HG03095 (cell line): Measurements from ENCODE around the gene SGSM2.

Experiments used
- ATAC-seq: cut with Tn5 transposase; IDR thresholded peaks from one replicate; pipeline ENCODE4 v1.9.1; 2021; ENCODE audit warnings: moderate library complexity; ENCODE audit not compliant: unreplicated experiment

The SGSM2 gene

DNA sequence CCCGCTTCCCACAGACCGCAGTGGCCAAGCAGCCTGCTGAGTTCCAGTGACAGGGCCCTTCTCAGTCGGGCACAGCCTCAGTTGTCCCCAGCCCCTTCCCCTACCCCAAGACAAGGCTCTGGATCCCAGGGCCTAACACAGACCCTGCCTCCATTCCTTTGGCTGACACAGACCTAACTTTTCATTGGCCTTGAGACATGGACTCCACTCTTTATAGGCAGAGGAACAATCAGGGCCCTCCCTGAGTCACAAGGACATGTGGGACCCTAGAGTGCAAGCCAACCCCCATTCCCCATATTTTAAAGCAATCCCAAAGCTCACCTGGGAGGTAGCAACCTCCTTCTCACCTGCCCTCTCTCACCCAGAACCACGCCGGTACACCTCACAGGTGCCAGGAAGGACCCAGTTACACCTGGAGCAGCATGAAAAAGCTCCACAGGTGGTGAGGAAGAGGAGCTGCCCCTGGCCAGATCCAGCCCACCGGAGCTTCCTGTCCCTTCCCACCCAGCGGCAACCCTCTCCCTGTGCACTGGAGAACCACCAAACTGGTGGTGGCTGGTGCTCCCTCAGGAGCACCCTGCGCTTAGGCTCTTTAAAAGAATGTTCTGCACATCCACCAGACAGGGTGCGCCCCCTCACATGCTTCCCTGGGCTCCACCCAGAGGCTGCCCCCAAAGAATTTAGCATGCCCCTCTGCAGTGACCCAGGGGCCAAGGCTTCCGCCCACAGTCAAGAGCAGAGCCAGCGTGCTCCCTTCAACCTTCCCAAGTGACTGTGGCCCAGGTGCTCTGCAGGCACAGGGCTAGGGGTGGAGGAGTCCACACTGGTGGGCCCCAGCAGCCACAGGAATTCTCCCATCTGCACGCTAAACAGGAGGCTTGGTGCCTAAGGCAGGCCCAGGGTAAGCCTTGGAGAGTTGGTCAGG is 60.2 kb downstream of the SGSM2 start:
- no peak for ATAC-seq

DNA sequence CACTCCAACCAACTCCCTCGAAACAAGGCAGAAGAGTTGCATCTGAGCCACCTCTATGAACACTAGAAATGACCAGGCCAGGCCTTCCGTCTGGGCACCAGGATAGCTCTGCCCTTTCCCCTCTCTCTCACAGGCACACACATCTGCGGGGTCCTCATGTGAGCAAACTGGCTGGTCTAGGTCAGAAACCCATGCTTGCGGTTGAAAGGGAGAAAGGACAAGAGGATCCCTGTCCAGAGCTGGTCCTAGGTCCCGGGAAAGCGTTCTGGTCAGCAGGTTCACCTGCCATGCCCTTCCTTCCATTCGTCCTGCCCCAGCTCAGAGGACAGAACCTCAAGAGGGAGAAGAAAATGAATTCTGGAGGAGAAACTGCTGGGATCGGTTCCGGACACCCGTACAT is 60.9 kb downstream of the SGSM2 start:
- ATAC-seq: no peak

GRCh38 chr17:2398655-2399571 is 61.6 kb downstream of the SGSM2 start:
- no peak for ATAC-seq

DNA sequence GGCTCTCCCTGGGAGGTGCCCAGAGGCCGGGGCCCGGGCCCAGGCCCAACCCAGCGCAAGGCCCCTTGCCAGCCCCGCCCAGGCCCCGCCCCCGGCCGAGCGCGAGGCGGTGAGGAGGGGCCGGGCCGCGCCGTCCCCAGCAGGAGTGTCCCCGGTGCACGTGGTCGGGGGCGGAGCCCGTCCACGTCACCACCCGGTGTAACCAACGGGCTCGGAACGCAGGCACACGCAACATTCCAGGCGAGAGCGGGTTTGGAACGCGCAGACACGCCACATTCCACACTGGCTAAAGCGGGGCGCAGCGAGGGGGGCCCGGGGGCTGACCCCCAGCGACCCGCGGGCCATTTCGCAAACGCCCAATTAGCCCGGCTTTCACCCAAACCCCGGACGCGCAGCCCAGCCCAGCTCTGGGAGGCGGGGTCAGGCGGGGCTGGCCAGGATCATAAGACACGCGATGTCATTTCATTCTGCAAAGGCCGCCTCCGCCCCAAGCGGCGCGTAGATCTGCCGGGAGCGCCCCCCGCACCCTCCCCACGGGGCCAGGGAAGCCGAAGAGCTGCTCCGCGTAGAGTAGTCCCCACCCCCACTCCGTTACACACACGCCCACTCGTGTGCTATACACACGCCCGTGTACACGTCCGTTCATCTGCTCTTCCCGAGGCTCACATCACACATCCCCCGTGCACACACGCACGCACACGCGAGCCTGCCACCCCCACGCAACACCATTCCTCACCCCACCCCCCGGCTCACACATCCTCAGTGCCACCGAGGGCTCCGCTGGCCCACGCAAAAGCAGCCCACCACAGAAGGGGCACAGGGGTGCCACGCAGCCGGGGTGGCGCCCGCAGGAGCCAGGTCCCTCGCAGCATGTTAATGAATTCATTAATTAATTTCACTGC is 62.5 kb downstream of the SGSM2 start:
- peak; percentile 33 for ATAC-seq

- no peak for ATAC-seq
Observed at GRCh38 chr17:2400474-2400866, 63.2 kb downstream of the SGSM2 start.

DNA sequence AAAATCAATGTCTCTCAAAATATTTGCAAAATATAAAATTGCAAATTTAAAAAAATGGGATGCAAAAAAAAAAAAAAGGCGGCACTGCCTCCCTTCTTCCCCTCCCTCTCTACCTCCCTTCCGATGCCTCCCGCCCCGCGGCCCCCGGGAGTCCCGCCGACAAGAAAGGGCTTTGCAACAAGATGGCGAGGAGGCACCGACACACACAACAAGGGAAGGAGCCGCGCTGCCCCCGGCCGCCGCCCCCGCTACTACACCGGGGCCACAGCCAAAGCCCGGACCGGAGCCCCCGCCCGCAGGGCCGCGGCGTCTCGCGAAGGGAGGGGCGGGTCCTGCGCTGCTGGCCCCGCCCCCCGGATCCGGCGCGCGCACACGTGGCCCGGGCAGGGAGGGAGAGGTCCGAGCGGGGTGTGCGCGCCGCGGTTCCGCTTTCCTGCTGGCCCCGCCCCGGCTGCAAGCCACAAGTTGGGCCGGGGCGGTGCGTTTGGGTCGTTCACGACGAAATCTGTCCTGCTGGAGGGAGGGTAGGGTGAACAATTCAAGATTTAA is 63.6 kb downstream of the SGSM2 start, which contains the start of gene MNT:
MNT (minus strand) TSS at position 184 of the 549 bp plus-strand sequence. CDS start 348 bp downstream, outside the sequence.
- peak; percentile 19 for ATAC-seq

DNA sequence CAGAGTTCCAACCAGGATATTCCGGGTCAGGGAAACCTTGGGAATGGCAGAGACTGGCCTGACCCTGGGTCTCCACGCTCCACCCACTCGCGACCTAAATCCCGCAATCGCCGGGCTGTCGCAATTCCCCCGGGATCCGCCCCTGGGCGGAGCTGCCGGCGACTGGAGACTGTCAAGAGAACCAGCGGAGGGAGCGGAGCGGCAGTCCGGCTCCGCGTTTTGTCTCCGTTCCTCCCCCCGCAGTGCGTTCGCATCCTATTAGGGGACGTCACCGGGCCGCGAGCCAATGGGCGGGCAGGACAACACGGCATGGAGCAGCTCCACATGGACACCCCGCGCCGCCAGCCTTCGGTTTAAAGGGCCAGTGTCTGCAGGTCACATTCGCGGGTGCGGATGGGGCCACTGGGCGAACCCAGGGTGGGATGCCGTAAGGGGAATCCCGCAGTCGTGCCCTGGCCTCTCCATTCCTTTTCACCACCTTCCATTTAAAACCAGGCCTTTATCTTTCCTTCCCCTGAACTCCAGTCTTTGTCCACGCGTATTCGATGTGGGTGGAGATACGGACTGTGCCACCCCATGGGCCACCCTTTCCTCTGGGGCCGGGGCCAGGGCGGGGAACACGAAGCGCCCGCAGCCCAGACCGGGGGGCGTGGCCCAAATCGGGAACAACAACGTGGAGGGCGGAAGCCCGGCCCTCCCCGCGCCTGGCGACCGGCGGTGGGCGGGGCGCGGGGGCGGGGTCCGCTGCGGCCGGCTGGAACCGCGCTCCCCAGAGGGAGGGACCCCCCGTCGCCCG is 64.3 kb downstream of the SGSM2 start:
- peak; percentile 36 for ATAC-seq

DNA sequence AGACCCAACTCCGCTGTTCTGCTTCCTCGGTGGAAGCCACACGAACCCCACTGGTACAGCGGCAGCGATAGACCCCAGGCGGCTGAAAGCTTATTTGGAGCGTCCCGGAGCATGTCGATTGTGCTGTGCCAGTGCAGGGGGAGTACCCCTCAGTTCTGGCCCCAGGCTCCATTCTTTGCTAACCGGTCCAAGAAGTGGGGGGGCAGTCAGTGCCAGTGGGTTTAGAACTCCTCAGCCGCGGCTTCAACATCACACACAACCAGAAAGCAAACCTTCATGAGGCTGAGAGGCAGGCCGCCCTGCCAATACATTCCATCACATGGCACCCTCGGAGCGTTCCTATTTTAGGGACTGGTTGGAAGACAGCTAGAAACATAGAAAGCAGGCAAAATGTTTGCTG is 65.2 kb downstream of the SGSM2 start:
- no peak for ATAC-seq

GRCh38 chr17:2403044-2403443 is 65.7 kb downstream of the SGSM2 start:
- ATAC-seq: no peak

GRCh38 chr17:2405247-2405926 is 68.1 kb downstream of the SGSM2 start:
- no peak for ATAC-seq

- no peak for ATAC-seq
Observed at GRCh38 chr17:2406271-2406902, 69.1 kb downstream of the SGSM2 start.

DNA sequence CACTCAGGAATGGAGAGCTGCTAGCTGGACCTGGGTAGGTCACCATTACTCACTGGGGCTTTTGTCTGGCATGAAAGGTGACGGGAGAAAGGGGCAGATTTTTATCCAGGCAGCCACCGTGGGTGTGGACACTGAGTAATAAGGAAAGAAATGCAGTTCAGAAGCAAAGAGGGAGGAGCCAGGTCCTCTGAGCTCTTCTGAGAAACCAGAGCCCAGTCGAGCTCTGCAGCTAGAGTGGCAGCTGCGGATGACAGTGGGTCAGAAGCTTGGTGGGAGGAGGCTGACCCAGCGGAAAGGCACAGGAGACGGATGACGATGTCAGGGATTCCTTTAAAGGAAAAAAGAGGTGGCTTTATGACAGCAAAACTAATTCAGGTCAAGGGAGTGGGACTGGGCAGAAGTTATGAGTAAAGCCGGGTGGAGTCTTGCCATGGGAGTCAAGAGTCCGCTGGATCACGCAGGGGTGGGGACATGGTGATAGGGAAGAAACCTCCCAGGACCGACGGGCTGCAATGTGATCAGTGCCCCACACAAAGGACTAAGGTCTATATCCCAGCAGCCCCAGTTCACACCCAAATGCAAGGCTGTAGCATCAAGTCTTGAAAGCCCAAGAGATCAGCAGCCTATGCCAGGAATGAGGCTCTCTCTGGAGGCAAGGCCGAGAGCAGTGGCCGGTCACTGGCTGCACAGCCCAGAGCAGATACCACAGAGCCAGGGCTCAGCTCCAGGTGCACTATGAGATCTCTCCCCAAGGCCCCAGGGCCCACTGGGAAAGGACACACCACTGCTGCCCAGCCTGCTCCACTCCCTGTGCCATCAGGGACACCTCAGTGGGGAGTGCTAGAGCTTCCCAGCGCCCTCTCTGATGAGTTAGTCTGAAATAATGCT is 69.8 kb downstream of the SGSM2 start:
- no peak for ATAC-seq

DNA sequence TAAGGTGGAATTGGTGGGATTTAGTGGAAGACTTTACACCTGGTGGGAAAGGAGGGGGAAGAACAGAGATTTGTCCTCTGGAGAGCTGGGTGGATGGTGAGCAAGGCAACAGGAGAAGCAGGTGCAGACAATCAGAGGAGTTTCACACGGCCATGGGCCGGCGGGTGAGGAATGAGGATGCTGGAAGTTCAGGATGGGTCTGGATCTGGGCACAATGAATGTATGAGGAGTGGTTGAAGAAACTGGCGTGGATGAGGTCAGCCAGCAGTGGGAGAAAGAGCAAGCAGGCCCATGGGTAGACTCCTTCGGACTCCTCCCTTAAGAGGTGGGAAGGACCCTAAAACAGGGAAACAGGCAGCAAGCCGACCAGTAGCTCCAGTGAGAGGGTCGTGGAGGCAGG is 73.7 kb downstream of the SGSM2 start:
- no peak for ATAC-seq

- ATAC-seq: no peak
Observed at GRCh38 chr17:2412561-2413021, 75.3 kb downstream of the SGSM2 start.

DNA sequence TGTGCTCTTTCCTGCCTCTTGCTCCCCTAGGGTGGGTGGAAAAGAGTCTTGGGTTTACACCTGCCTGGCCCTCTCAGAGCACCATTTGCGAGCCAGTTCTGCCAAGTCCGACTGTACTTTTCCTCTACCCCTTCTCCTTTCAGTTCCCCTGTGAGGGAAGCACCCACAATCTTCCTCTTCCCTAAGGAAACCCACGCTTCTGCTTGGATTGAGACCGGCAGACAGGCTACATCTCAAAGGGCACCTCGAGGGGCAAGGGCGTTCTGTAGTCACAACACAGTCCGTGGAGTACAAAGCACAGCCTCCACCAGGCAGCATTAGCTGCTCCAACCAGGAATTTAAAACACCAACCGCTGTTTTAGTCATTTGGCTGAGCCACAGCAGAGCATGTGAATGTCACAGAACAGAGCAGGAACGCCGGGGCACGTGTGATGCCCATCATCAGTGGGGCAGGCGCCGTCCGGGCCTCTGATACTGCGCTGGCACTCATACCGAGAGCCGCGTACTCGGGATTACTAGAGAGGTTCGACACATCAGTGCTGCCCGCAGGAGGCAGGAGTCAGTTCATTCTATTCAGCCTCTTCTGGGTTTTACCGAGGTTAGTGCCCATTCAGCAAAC is 77.3 kb downstream of the SGSM2 start:
- ATAC-seq: no peak

- no peak for ATAC-seq
Observed at GRCh38 chr17:2415081-2415480, 77.8 kb downstream of the SGSM2 start.
